Measurements from ENCODE around the gene GLE1.
"Not testable (repeated sequence)": the region's sequence is repeated elsewhere in the genome, so short reads cannot be mapped to it uniquely, and the experiment has no call there.

- not testable (repeated sequence) for TF ChIP-seq CTCF (IDR thresholded peaks at IDR 0.05; ENCODE audit: low read depth, low read length, poor library complexity, severe bottlenecking); EZH2phosphoT487 (IDR thresholded peaks at IDR 0.05; ENCODE audit: borderline replicate concordance, low read length)
Measured at GRCh38 chr9:128586934-128587333, 82.4 kb downstream of the GLE1 start.
